Epidermal melanocyte (primary cell): ENCODE results near the gene POLR1B.
"Not testable (repeated sequence)": the region's sequence is repeated elsewhere in the genome, so short reads cannot be mapped to it uniquely, and the experiment has no call there.

ENCODE experiments used
- DNase-seq: peaks from one replicate; pipeline ENCODE4 v3.0.0; 2011; ENCODE audit warnings: low spot score; ENCODE audit not compliant: insufficient read length

The POLR1B gene

GRCh38 chr2:112542123-112542983, at the start of gene POLR1B:
POLR1B (plus strand) TSS chr2:112542465; CDS start chr2:112542495, 30 bp downstream.
- DNase-seq = peak; percentile 64

- no peak for DNase-seq
Observed at GRCh38 chr2:112493048-112493447, 49.2 kb upstream of the POLR1B start.

- no peak for DNase-seq
Observed at GRCh38 chr2:112493858-112494648, 48.2 kb upstream of the POLR1B start.

GRCh38 chr2:112494828-112495227, 47.4 kb upstream of the POLR1B start:
- DNase-seq = no peak

GRCh38 chr2:112495878-112496277, 46.4 kb upstream of the POLR1B start:
- not testable (repeated sequence) for DNase-seq

GRCh38 chr2:112500850-112501484, 41.3 kb upstream of the POLR1B start:
- DNase-seq = not testable (repeated sequence)

- not testable (repeated sequence) for DNase-seq
Observed at GRCh38 chr2:112509239-112509998, 32.8 kb upstream of the POLR1B start.

- DNase-seq = no peak
Observed at GRCh38 chr2:112516801-112517200, 25.5 kb upstream of the POLR1B start.

GRCh38 chr2:112518807-112519206, 23.5 kb upstream of the POLR1B start:
- DNase-seq = no peak

- no peak for DNase-seq
Observed at GRCh38 chr2:112519506-112519905, 22.8 kb upstream of the POLR1B start.

- no peak for DNase-seq
Observed at GRCh38 chr2:112520234-112520783, 22.0 kb upstream of the POLR1B start.

- no peak for DNase-seq
Observed at GRCh38 chr2:112523291-112523777, 18.9 kb upstream of the POLR1B start.

- DNase-seq = not testable (repeated sequence)
Observed at GRCh38 chr2:112524276-112524675, 18.0 kb upstream of the POLR1B start.

GRCh38 chr2:112528541-112528940, 13.7 kb upstream of the POLR1B start:
- DNase-seq = no peak

- peak; percentile 35 for DNase-seq
Observed at GRCh38 chr2:112529757-112530156, 12.5 kb upstream of the POLR1B start.

- no peak for DNase-seq
Observed at GRCh38 chr2:112530728-112531127, 11.5 kb upstream of the POLR1B start.

- no peak for DNase-seq
Observed at GRCh38 chr2:112534826-112535225, 7.4 kb upstream of the POLR1B start.

GRCh38 chr2:112536665-112537064, 5.6 kb upstream of the POLR1B start:
- DNase-seq = not testable (repeated sequence)

GRCh38 chr2:112539306-112539705, 3.0 kb upstream of the POLR1B start:
- DNase-seq = no peak

GRCh38 chr2:112540906-112541305, 1.4 kb upstream of the POLR1B start:
- DNase-seq = no peak
